ENCODE data around the gene AHRR. TPM values are rescaled to one million over a fixed set of nuclear protein-coding genes. Genes with fewer than 3 reads are reported as not detected.
A peak's percentile ranks its signal among the peaks of the same experiment; 100 is the strongest.

The AHRR gene
- total and polyA plus RNA-seq, 3 donors from 2014 or later, result 36.9 to 68.5 (median 43.4) TPM

DNA sequence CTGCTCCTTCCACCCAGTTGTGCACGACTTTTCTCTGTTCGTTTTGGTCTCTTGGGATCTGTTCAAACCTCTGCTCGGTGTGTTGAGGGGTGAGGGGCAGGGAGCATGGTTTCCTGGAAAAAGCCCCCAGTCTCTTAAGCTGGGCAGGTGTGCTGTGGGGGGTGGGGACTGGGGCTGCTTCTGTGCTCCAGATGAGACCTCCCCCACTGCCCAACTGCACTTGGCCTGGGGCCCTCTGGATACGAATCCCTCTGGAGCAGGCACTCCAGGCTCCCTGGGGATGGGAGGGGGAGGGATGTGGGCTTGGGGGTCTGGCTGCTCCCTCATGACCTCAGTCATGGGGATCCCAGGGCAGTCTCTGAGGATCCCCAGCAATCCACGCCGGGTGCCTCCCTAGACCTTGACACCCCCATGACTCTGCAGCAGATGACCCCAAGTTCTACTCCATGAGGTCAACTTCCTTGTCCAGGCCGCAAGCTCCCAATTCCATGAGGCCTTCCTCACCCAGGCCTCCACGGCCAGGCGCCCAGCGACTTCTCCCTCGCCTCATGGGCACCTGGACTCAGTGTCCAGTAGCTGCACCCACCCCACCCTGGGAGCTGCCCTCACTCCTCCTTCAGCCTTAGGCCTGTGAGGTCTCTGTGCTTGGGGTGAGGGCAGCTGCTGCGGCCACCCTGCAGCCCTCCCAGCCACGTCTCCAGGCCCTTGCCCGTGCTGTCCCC is 5.9 kb upstream of the AHRR start:
- no peak overlapping the region for H3K27ac ChIP-seq
- no peaks in the 10 kb centered on the region for H3K4me1 ChIP-seq
- intact Hi-C loops (cut with DNase I; ENCODE audit: low total_unique reads), result no loop called here
- H3K27me3 ChIP-seq, result no peaks in the 10 kb centered on the region
- no peaks in the 10 kb centered on the region for H3K9me3 ChIP-seq
- no peaks in the 10 kb centered on the region for H3K36me3 ChIP-seq (ENCODE audit: low read depth, missing control alignments)
- 75 to 85% methylated on average over 8 to 12 of the region's 14 CpGs for WGBS, 2 donors
- DNase-seq, result no peak
- TF ChIP-seq, protein P1, sequence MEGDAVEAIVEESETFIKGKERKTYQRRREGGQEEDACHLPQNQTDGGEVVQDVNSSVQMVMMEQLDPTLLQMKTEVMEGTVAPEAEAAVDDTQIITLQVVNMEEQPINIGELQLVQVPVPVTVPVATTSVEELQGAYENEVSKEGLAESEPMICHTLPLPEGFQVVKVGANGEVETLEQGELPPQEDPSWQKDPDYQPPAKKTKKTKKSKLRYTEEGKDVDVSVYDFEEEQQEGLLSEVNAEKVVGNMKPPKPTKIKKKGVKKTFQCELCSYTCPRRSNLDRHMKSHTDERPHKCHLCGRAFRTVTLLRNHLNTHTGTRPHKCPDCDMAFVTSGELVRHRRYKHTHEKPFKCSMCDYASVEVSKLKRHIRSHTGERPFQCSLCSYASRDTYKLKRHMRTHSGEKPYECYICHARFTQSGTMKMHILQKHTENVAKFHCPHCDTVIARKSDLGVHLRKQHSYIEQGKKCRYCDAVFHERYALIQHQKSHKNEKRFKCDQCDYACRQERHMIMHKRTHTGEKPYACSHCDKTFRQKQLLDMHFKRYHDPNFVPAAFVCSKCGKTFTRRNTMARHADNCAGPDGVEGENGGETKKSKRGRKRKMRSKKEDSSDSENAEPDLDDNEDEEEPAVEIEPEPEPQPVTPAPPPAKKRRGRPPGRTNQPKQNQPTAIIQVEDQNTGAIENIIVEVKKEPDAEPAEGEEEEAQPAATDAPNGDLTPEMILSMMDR (IDR thresholded peaks at IDR 0.05), result no peak
- no peak for TF ChIP-seq POLR2A (IDR thresholded peaks at IDR 0.05)
- H3K4me3 ChIP-seq, result no peak overlapping the region

DNA sequence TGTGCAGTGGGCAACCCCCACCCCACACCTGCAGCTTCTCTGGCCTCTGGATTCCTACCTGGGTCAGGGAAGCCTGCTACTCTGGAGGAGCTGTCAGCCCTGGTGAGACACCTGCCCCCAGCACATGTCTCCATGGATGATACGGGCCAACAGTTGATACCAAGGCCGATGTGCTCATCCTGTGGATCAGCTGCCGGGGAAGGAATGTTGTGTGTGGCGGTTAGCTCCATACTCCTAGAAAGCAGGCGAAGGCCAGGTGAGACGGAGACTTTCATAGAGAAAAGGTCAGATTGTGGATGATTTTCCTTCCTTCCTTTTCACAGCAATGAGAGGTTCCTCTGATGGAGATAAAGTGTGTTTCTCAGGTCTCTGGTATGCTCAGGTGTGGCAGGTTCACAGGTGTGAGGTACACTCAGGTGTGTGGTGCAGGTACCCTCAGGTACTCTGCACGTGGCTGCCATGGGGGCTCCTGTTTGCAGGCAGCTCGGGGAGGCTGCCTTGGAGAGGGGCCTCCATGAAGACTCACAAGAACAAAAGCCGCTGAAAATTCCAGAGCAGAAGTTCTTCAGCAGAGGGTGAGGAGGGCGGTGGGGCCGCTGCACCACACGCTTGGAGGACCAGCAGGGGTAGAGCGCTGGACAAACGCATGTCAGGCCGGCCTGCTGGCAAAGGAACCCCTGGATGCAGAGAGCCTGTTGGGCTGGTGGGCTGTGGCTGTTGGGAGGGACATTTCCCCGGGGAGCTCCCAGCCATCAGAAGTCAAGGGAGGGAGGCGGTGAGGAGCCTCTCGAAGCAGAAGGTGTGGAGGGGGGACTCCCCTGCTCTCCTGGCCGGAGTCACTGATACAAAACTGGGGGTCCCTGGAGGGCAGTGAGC is 5.1 kb upstream of the AHRR start:
- intact Hi-C loops (cut with DNase I; ENCODE audit: low total_unique reads), result no loop called here
- peak; percentile 12 for DNase-seq
- Histone ChIP-seq H3K9me3 (no peaks in the 10 kb centered on the region), H3K36me3 (ENCODE audit: low read depth, missing control alignments) (no peaks in the 10 kb centered on the region), H3K4me1 (no peaks in the 10 kb centered on the region), H3K27me3 (no peaks in the 10 kb centered on the region), H3K4me3 (no peak overlapping the region), H3K27ac (no peak overlapping the region)
- 92 to 95% methylated on average over 19 of the region's 19 CpGs for WGBS, 2 donors
- no peak for TF ChIP-seq POLR2A (IDR thresholded peaks at IDR 0.05)
- TF ChIP-seq, protein P1 (IDR thresholded peaks at IDR 0.05), result no peak

DNA sequence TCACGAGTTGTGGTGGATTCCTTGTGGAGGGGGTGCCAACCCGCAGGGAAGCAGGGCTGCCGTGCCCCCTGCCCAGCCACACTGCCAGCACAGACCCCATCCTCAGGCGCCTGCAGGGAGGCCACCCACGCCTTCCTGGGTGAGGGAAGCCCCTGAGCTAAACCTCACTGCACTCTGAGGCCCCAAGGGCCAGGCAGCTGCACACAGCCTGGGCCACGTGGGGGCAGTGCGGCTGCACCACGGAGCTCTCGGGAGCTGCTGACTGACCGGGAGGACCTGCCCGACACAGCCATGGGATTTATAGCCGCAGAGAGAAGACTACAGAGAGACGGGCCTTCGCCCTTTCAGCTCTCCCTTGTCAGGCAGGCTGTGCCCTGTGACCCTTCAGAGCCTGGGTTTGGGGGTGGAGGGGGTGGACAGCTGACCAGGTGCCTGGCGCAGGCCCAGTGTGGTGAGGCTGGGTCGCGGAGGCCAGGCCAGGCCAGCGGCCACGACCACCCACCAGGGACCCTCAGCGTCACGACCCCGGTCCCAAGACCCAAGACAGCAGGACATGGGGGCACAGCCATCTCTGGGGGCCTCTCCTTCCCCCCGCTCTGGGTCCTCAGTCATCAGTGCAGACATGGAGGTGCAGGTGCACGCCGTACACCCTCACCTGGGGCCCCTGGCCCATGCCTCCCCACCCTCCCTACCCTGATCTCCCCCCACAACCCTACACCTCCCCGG is 4.3 kb upstream of the AHRR start:
- H3K4me1 ChIP-seq, result no peaks in the 10 kb centered on the region
- 72 to 82% methylated on average over 8 to 26 of the region's 26 CpGs for WGBS, 2 donors
- DNase-seq, result peak; percentile 57

DNA sequence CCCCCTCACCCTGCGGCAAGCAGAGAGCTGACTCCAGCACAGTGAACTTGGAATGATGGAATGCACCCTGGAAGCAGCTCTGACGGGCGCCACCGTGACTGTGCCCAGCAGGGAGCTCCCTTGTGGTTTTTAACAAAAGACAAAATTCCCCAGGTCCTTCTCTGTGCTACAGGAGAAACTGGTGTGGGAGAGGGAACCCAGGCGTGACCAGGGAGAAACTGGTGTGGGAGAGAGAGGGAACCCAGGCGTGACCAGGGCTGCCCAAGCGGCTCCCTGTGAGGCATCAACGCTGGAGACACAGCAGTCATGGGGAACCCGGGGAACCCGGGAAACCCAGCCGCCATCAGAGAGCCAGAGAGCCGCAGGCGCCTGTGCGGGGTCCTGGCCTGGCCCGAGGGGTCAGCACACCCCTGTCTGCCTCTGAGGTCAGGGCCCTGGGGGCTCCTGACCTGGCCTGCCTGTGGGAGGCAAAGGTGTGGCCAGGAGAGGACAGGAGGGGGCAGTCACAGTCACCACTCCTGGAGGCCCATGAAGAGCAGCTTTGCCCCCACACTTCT is 3.1 kb upstream of the AHRR start:
- 45 to 48% methylated on average over 14 to 15 of the region's 15 CpGs for WGBS, 2 donors
- DNase-seq, result peak; percentile 11
- Histone ChIP-seq H3K27me3 (no peaks in the 10 kb centered on the region), H3K4me1 (no peaks in the 10 kb centered on the region), H3K36me3 (ENCODE audit: low read depth, missing control alignments) (no peaks in the 10 kb centered on the region), H3K27ac (no peak overlapping the region), H3K4me3 (no peak overlapping the region), H3K9me3 (no peaks in the 10 kb centered on the region)
- TF ChIP-seq, protein P1 (IDR thresholded peaks at IDR 0.05), result no peak
- TF ChIP-seq POLR2A (IDR thresholded peaks at IDR 0.05), result no peak
- intact Hi-C loops (cut with DNase I; ENCODE audit: low total_unique reads), result no loop called here

More for the DNA sequence above, 4.3 kb upstream of the AHRR start:
- Histone ChIP-seq H3K36me3 (ENCODE audit: low read depth, missing control alignments) (no peaks in the 10 kb centered on the region), H3K4me3 (no peak overlapping the region), H3K9me3 (no peaks in the 10 kb centered on the region), H3K27ac (no peak overlapping the region), H3K27me3 (no peaks in the 10 kb centered on the region)
- intact Hi-C loops (cut with DNase I; ENCODE audit: low total_unique reads), result no loop called here
- TF ChIP-seq POLR2A (IDR thresholded peaks at IDR 0.05), result no peak
- TF ChIP-seq, protein P1 (IDR thresholded peaks at IDR 0.05), result peak in 2 of 3 experiments; percentile 24 to 37
